Naive thymus-derived CD4-positive, alpha-beta T cell (primary cell): ENCODE data around the gene COPS7A. TPM values are rescaled to one million over a fixed set of nuclear protein-coding genes. Genes with fewer than 3 reads are reported as not detected.
A peak's percentile ranks its signal among the peaks of the same experiment; 100 is the strongest.

Source experiments
- ATAC-seq: fragments of 150-1000 bp; cut with Tn5 transposase; 2 replicates; pipeline ENCODE4 v1.10.0; 2021; ENCODE audit warnings: mild to moderate bottlenecking, moderate library complexity
- CTCF ChIA-PET: fragments of 350-600 bp; sonication (Branson Sonifier 250); formaldehyde crosslinking; loops from one replicate; lab custom pipeline; 2021; ENCODE audit warnings: antibody characterized with exemption; lab: Charles Lee
- POLR2A ChIA-PET: fragments of 350-600 bp; sonication (Branson Sonifier 250); formaldehyde crosslinking; loops from one replicate; lab custom pipeline; 2021; ENCODE audit warnings: antibody characterized with exemption, inconsistent platforms; lab: Charles Lee
- DNase-seq, 9 donors: peaks; one replicate each; pipeline versions ENCODE4 v3.0.0 to v3.0.0-alpha.2; 2020 to 2022; ENCODE audit warnings: mixed read lengths in 1 of 9
- H3K27ac ChIP-seq: one replicate; pipeline ENCODE4 v1.7.0; 2013; ENCODE audit warnings: mild to moderate bottlenecking, low read depth, low read length, moderate library complexity
- H3K27me3 ChIP-seq, 2 donors: one replicate each; pipeline ENCODE4 v1.7.0; 2013; ENCODE audit warnings: low read length in 2 of 2, mild to moderate bottlenecking in 2 of 2, moderate library complexity in 2 of 2; ENCODE audit not compliant: control insufficient read depth in 2 of 2, insufficient read depth in 2 of 2
- H3K36me3 ChIP-seq, 3 experiments: 1 replicate in 2 of 3; 2 replicates in 1 of 3; pipeline ENCODE4 v1.7.0; 2013; ENCODE audit warnings: low read length in 3 of 3, mild to moderate bottlenecking in 3 of 3, moderate library complexity in 1 of 3; ENCODE audit not compliant: insufficient read depth in 3 of 3, control insufficient read depth in 2 of 3
- H3K4me1 ChIP-seq, 2 donors: one replicate each; pipeline ENCODE4 v1.7.0; 2013; ENCODE audit warnings: low read length in 2 of 2, mild to moderate bottlenecking in 2 of 2, moderate library complexity in 1 of 2; ENCODE audit not compliant: control insufficient read depth in 2 of 2, insufficient read depth in 2 of 2
- H3K4me3 ChIP-seq: 2 replicates; pipeline ENCODE4 v1.7.0; 2013; ENCODE audit warnings: mild to moderate bottlenecking, low read length
- H3K9me3 ChIP-seq, 3 experiments: 1 replicate in 2 of 3; 2 replicates in 1 of 3; pipeline ENCODE4 v1.7.0; 2013; ENCODE audit warnings: low read length in 3 of 3; ENCODE audit not compliant: control insufficient read depth in 2 of 3
- H3K27ac Mint-ChIP-seq, 9 donors: one replicate each; pipeline ENCODE4 v1.8.0; 2020 to 2022; ENCODE audit warnings: mixed read lengths in 9 of 9, mild to moderate bottlenecking in 8 of 9, moderate library complexity in 5 of 9, inconsistent platforms in 2 of 9
- H3K27me3 Mint-ChIP-seq, 5 donors: one replicate each; pipeline ENCODE4 v1.8.0; 2021 to 2022; ENCODE audit warnings: mixed read lengths in 5 of 5, mild to moderate bottlenecking in 1 of 5
- H3K36me3 Mint-ChIP-seq, 5 donors: one replicate each; pipeline ENCODE4 v1.8.0; 2020 to 2022; ENCODE audit warnings: mixed read lengths in 5 of 5, mild to moderate bottlenecking in 3 of 5, inconsistent platforms in 1 of 5
- H3K4me1 Mint-ChIP-seq, 7 donors: one replicate each; pipeline ENCODE4 v1.8.0; 2020 to 2022; ENCODE audit warnings: mixed read lengths in 7 of 7, mild to moderate bottlenecking in 3 of 7, inconsistent platforms in 1 of 7
- H3K4me3 Mint-ChIP-seq, 10 donors: one replicate each; pipeline ENCODE4 v1.8.0; 2020 to 2022; ENCODE audit warnings: mild to moderate bottlenecking in 10 of 10, mixed read lengths in 10 of 10, moderate library complexity in 6 of 10, inconsistent platforms in 2 of 10
- H3K9me3 Mint-ChIP-seq, 11 donors: one replicate each; pipeline ENCODE4 v1.8.0; 2020 to 2022; ENCODE audit warnings: mixed read lengths in 11 of 11, mild to moderate bottlenecking in 4 of 11, inconsistent platforms in 1 of 11, moderate library complexity in 1 of 11
- intact Hi-C, 2 donors: fragments of 100-400 bp; cut with micrococcal nuclease; formaldehyde crosslinking; loops; one replicate each; pipeline ENCODE4 v1.15.1; 2023
- polyA plus RNA-seq, 2 donors: library from polyadenylated mRNA; unstranded; fragments of 300-500 nt; fragmentation: Illumina TruSeq; gene quantifications; one replicate each; pipeline ENCODE4 v1.2.3, GENCODE V29; 2021
- total RNA-seq, 6 experiments: library from RNA in 5 of 6; stranded (reverse) in 5 of 6; gene quantifications; 1 replicate in 5 of 6; 2 replicates in 1 of 6; pipeline ENCODE4 v1.2.3 and lab custom pipeline; 2021 to 2026

Gene COPS7A
- total and polyA plus RNA-seq, 7 experiments from 2014 or later, result 21.9 to 48.0 (median 36.0) TPM

- Histone ChIP-seq H3K27ac (no peak overlapping the region), H3K4me1 (peaks cover 7 to 33% of the 10 kb centered on the region in 2 donors), H3K27me3 (no peaks in the 10 kb centered on the region), H3K9me3 (no peaks in the 10 kb centered on the region), H3K4me3 (peak overlapping the region; percentile 51), H3K36me3 (no peaks in the 10 kb centered on the region)
- Mint-ChIP-seq H3K27ac (peak overlapping the region in 6 of 9 donors; percentile 46 to 88 (median 66)), H3K27me3 (peaks cover 5 to 54% (median 26%) of the 10 kb centered on the region in 5 donors), H3K4me3 (peak overlapping the region; percentile 82 to 96 (median 88)), H3K36me3 (peaks cover 0 to 3% (median 0%) of the 10 kb centered on the region in 5 donors), H3K4me1 (peaks cover 31 to 65% (median 47%) of the 10 kb centered on the region in 7 donors), H3K9me3 (no peaks in the 10 kb centered on the region)
- DNase-seq (no peak), ATAC-seq (no peak)
- CTCF ChIA-PET, result interaction anchor here (0.6 to 3.6 kb wide), 11 partner anchors 7 to 67 kb away, joined by 3 to 24 read pairs (median 6); partner anchors contain the start of genes CD4 and MLF2
- POLR2A ChIA-PET, result interaction anchor here (1.0 to 3.2 kb wide), 6 partner anchors 13 to 29 kb away, joined by 3 to 18 read pairs (median 12); partner anchors contain the start of genes CD4 and MLF2
- intact Hi-C loops, result loop anchor here (1.0 to 10.0 kb wide), 3 partner anchors 12 to 187 kb away; partner anchors contain the start of gene PTPN6 (in 1 of the 2)
Observed at GRCh38 chr12:6767353-6768319, 43.8 kb downstream of the COPS7A start.

- H3K27me3 ChIP-seq, result no peaks in the 10 kb centered on the region
Observed at GRCh38 chr12:6768437-6768914, 44.6 kb downstream of the COPS7A start.

GRCh38 chr12:6768990-6769389, 45.1 kb downstream of the COPS7A start:
- Mint-ChIP-seq H3K36me3 (peaks cover 0 to 3% (median 0%) of the 10 kb centered on the region in 5 donors), H3K27me3 (peaks cover 5 to 59% (median 26%) of the 10 kb centered on the region in 5 donors), H3K4me1 (peaks cover 31 to 71% (median 47%) of the 10 kb centered on the region in 7 donors), H3K27ac (peak overlapping the region in 1 of 9 donors; percentile 58), H3K9me3 (no peaks in the 10 kb centered on the region), H3K4me3 (peak overlapping the region in 3 of 10 donors; percentile 58 to 96 (median 96))
- POLR2A ChIA-PET, result interaction anchor here (0.6 to 1.2 kb wide), 5 partner anchors 9 to 83 kb away, joined by 3 to 4 read pairs (median 3); partner anchors contain the start of genes CDCA3 and USP5
- ATAC-seq, result no peak
- H3K4me3 ChIP-seq, result no peak overlapping the region
- CTCF ChIA-PET, result interaction anchor here (0.6 kb wide), 1 partner anchor 52 kb away, joined by 3 read pairs; the partner anchor contains the start of gene GPR162
- peaks cover 11 to 44% of the 10 kb centered on the region in 2 donors for H3K4me1 ChIP-seq
- no peaks in the 10 kb centered on the region for H3K36me3 ChIP-seq
- DNase-seq, result no peak
- H3K9me3 ChIP-seq, result no peaks in the 10 kb centered on the region
- no peaks in the 10 kb centered on the region for H3K27me3 ChIP-seq
- intact Hi-C loops, result loop anchor here in 1 of 2 donors (10.0 kb wide), 1 partner anchor 186 kb away; the partner anchor contains the start of gene PTPN6
- no peak overlapping the region for H3K27ac ChIP-seq

More at GRCh38 chr12:6768437-6768914, 44.6 kb downstream of the COPS7A start:
- intact Hi-C loops, result loop anchor here in 1 of 2 donors (10.0 kb wide), 1 partner anchor 186 kb away; the partner anchor contains the start of gene PTPN6
- ChIA-PET POLR2A (interaction anchor here (0.9 to 1.0 kb wide), 3 partner anchors 12 to 83 kb away, joined by 3 read pairs; partner anchors contain the start of genes CDCA3 and USP5), CTCF (interaction anchor here (0.6 to 3.6 kb wide), 2 partner anchors 14 to 53 kb away, joined by 3 to 24 read pairs; partner anchors contain the start of gene GPR162)
- H3K27ac ChIP-seq, result no peak overlapping the region
- H3K4me3 ChIP-seq, result no peak overlapping the region
- DNase-seq (no peak), ATAC-seq (no peak)
- peak overlapping the region in 2 of 9 donors; percentile 29 to 30 for H3K27ac Mint-ChIP-seq
- H3K4me3 Mint-ChIP-seq, result peak overlapping the region in 6 of 10 donors; percentile 38 to 96 (median 78)
- peaks cover 11 to 42% of the 10 kb centered on the region in 2 donors for H3K4me1 ChIP-seq
- peaks cover 5 to 59% (median 26%) of the 10 kb centered on the region in 5 donors for H3K27me3 Mint-ChIP-seq
- no peaks in the 10 kb centered on the region for H3K9me3 ChIP-seq
- H3K36me3 Mint-ChIP-seq, result peaks cover 0 to 3% (median 0%) of the 10 kb centered on the region in 5 donors
- H3K9me3 Mint-ChIP-seq, result no peaks in the 10 kb centered on the region
- peaks cover 31 to 72% (median 47%) of the 10 kb centered on the region in 7 donors for H3K4me1 Mint-ChIP-seq
- no peaks in the 10 kb centered on the region for H3K36me3 ChIP-seq

DNA sequence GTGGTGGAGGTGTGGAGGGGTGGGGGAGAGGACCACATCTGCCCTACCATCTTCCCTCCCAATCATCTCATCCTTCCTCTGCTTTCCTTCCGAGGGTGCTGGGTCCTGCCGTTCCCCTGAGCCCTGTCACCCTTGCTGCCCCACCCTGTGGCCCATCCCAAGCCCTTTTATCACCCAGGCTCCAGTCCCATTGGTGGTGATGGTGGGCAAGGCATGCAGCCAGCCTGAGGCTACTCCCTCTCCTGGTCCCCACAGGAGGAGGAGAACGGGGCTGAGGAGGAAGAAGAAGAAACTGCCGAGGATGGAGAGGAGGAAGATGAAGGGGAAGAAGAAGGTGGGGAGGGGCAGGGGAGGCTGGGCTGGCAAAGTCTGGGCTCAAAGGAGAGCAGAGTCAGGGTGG, 45.8 kb downstream of the COPS7A start:
- ChIA-PET POLR2A (interaction anchor here (0.7 to 1.2 kb wide), 4 partner anchors 9 to 82 kb away, joined by 3 to 4 read pairs (median 3); partner anchors contain the start of genes CDCA3 and USP5), CTCF (interaction anchor here (0.8 to 3.1 kb wide), 2 partner anchors 9 to 16 kb away, joined by 3 to 14 read pairs; partner anchors contain the start of gene MLF2)
- H3K27ac Mint-ChIP-seq, result peak overlapping the region in 3 of 9 donors; percentile 40 to 87 (median 48)
- intact Hi-C loops, result loop anchor here in 1 of 2 donors (10.0 kb wide), 1 partner anchor 185 kb away; the partner anchor contains the start of gene PTPN6
- H3K36me3 Mint-ChIP-seq, result peaks cover 0 to 4% (median 0%) of the 10 kb centered on the region in 5 donors
- DNase-seq (no peak), ATAC-seq (no peak)
- Histone ChIP-seq H3K27me3 (no peaks in the 10 kb centered on the region), H3K27ac (no peak overlapping the region), H3K9me3 (no peaks in the 10 kb centered on the region), H3K36me3 (no peaks in the 10 kb centered on the region), H3K4me1 (peaks cover 11 to 46% of the 10 kb centered on the region in 2 donors), H3K4me3 (no peak overlapping the region)
- peaks cover 34 to 70% (median 48%) of the 10 kb centered on the region in 7 donors for H3K4me1 Mint-ChIP-seq
- peaks cover 0 to 1% (median 0%) of the 10 kb centered on the region in 11 donors for H3K9me3 Mint-ChIP-seq
- H3K4me3 Mint-ChIP-seq, result no peak overlapping the region
- H3K27me3 Mint-ChIP-seq, result peaks cover under 1 to 55% (median 25%) of the 10 kb centered on the region in 5 donors

DNA sequence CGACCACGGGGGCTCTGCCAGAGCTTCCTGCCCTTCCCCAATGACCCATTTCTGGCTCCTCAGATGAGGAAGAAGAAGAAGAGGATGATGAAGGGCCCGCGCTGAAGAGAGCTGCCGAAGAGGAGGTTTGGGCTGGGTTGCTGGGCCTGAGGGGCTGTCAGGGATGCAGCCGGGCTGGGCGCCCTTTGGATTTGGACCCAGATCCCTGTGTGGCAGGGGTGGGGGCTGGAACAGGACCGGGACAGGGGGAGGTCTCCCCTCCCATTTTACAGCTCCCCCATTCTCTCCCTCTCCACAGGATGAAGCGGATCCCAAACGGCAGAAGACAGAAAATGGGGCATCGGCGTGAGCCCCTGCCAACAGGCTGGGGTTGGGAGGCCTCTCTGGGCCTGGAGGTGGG, 46.2 kb downstream of the COPS7A start:
- Mint-ChIP-seq H3K4me3 (no peak overlapping the region), H3K36me3 (peaks cover 0 to 7% (median 0%) of the 10 kb centered on the region in 5 donors), H3K4me1 (peaks cover 36 to 72% (median 49%) of the 10 kb centered on the region in 7 donors), H3K9me3 (peaks cover 0 to 1% (median 0%) of the 10 kb centered on the region in 11 donors), H3K27ac (peak overlapping the region in 1 of 9 donors; percentile 40), H3K27me3 (peaks cover 0 to 57% (median 24%) of the 10 kb centered on the region in 5 donors)
- no peaks in the 10 kb centered on the region for H3K36me3 ChIP-seq
- intact Hi-C loops, result no loop called here
- H3K4me3 ChIP-seq, result no peak overlapping the region
- no peak for ATAC-seq
- no peak for DNase-seq
- H3K9me3 ChIP-seq, result no peaks in the 10 kb centered on the region
- POLR2A ChIA-PET, result interaction anchor here (0.7 to 2.3 kb wide), 3 partner anchors 8 to 80 kb away, joined by 3 to 6 read pairs (median 4); no protein-coding TSS in a partner anchor
- CTCF ChIA-PET, result interaction anchor here (0.7 to 3.1 kb wide), 4 partner anchors 8 to 52 kb away, joined by 3 to 14 read pairs (median 3); partner anchors contain the start of genes CD4 and MLF2
- H3K4me1 ChIP-seq, result peaks cover 15 to 44% of the 10 kb centered on the region in 2 donors
- no peak overlapping the region for H3K27ac ChIP-seq
- H3K27me3 ChIP-seq, result no peaks in the 10 kb centered on the region
